CD14-positive monocyte (primary cell): ENCODE data around the gene DNAH1. TPM values are rescaled to one million over a fixed set of nuclear protein-coding genes. Genes with fewer than 3 reads are reported as not detected.

Source experiments
- DNase-seq, 3 donors: peaks; one replicate each; pipeline ENCODE4 v3.0.0-alpha.2; 2011 to 2022
- H2AFZ ChIP-seq: 2 replicates; pipeline ENCODE4 v1.6.0; 2012; ENCODE audit warnings: mild to moderate bottlenecking, low read depth, low read length, inconsistent platforms; ENCODE audit not compliant: insufficient read depth, poor library complexity, severe bottlenecking
- H3K27ac ChIP-seq, 2 donors: 1 replicate in 1 of 2; 2 replicates in 1 of 2; pipeline ENCODE4 v1.5.1; 2012 to 2013; ENCODE audit warnings: low read length in 2 of 2, control low read depth in 1 of 2, inconsistent platforms in 1 of 2, low read depth in 1 of 2, mild to moderate bottlenecking in 1 of 2
- H3K27me3 ChIP-seq, 2 donors: one replicate each; pipeline versions ENCODE4 v1.6.0 to v1.6.1; 2011 to 2013; ENCODE audit warnings: low read length in 2 of 2; ENCODE audit not compliant: control insufficient read depth in 2 of 2, insufficient read depth in 2 of 2
- H3K36me3 ChIP-seq, 2 donors: replicated peaks in 1 of 2; 1 replicate in 1 of 2; 2 replicates in 1 of 2; pipeline versions ENCODE4 v1.5.1 to v1.6.1; 2012 to 2013; ENCODE audit warnings: low read length in 2 of 2, control low read depth in 1 of 2, inconsistent platforms in 1 of 2, mild to moderate bottlenecking in 1 of 2; ENCODE audit not compliant: insufficient read depth in 2 of 2, control insufficient read depth in 1 of 2
- H3K4me1 ChIP-seq, 2 donors: 1 replicate in 1 of 2; 2 replicates in 1 of 2; pipeline versions ENCODE4 v1.5.1 to v1.6.1; 2012 to 2013; ENCODE audit warnings: low read length in 2 of 2, control low read depth in 1 of 2, inconsistent platforms in 1 of 2, mild to moderate bottlenecking in 1 of 2, moderate library complexity in 1 of 2; ENCODE audit not compliant: insufficient read depth in 2 of 2, control insufficient read depth in 1 of 2
- H3K4me2 ChIP-seq: replicated peaks from 2 replicates; pipeline ENCODE3; 2012; ENCODE audit warnings: low read length, moderate library complexity, mild to moderate bottlenecking; ENCODE audit not compliant: poor library complexity, severe bottlenecking; ENCODE audit errors: extremely low read depth
- H3K4me3 ChIP-seq, 3 experiments: fragments of 200-600 bp in 1 of 3; sonication (generic) in 1 of 3; replicated peaks in 1 of 3; 1 replicate in 2 of 3; 2 replicates in 1 of 3; pipeline ENCODE4 v1.5.1; 2011 to 2013; ENCODE audit warnings: low read length in 3 of 3, mild to moderate bottlenecking in 3 of 3, control low read depth in 2 of 3, low read depth in 2 of 3, inconsistent platforms in 1 of 3, moderate library complexity in 1 of 3
- H3K79me2 ChIP-seq: 2 replicates; pipeline ENCODE4 v1.6.0; 2012; ENCODE audit warnings: mild to moderate bottlenecking, control low read depth, inconsistent platforms, low read length, moderate library complexity; ENCODE audit not compliant: insufficient read depth
- H3K9ac ChIP-seq: 2 replicates; pipeline ENCODE4 v1.6.0; 2017; ENCODE audit warnings: low read length, mild to moderate bottlenecking; ENCODE audit not compliant: insufficient read depth, poor library complexity, severe bottlenecking
- H3K9me3 ChIP-seq, 2 donors: replicated peaks in 1 of 2; 1 replicate in 1 of 2; 2 replicates in 1 of 2; pipeline versions ENCODE4 v1.5.1 to v1.6.1; 2012 to 2013; ENCODE audit warnings: low read length in 2 of 2, control low read depth in 1 of 2; ENCODE audit not compliant: control insufficient read depth in 1 of 2, insufficient read depth in 1 of 2
- H4K20me1 ChIP-seq: 2 replicates; pipeline ENCODE4 v1.6.0; 2012; ENCODE audit warnings: mild to moderate bottlenecking, low read length, control low read depth, moderate library complexity; ENCODE audit not compliant: insufficient read depth
- H3K27ac Mint-ChIP-seq, 7 donors: one replicate each; pipeline ENCODE4 v1.8.0; 2020; ENCODE audit warnings: mild to moderate bottlenecking in 7 of 7, mixed read lengths in 7 of 7, moderate library complexity in 6 of 7, inconsistent platforms in 2 of 7
- H3K27me3 Mint-ChIP-seq, 3 donors: one replicate each; pipeline ENCODE4 v1.8.0; 2021 to 2022; ENCODE audit warnings: low read depth in 3 of 3, mild to moderate bottlenecking in 3 of 3, mixed read lengths in 3 of 3, moderate library complexity in 3 of 3, inconsistent platforms in 1 of 3
- H3K36me3 Mint-ChIP-seq, 2 donors: one replicate each; pipeline ENCODE4 v1.8.0; 2020; ENCODE audit warnings: mixed read lengths in 2 of 2, inconsistent platforms in 1 of 2, mild to moderate bottlenecking in 1 of 2
- H3K4me1 Mint-ChIP-seq: one replicate; pipeline ENCODE4 v1.8.0; 2020; ENCODE audit warnings: mild to moderate bottlenecking, mixed read lengths
- H3K4me3 Mint-ChIP-seq, 2 donors: one replicate each; pipeline ENCODE4 v1.8.0; 2020; ENCODE audit warnings: mild to moderate bottlenecking in 2 of 2, mixed read lengths in 2 of 2, moderate library complexity in 1 of 2
- H3K9me3 Mint-ChIP-seq, 7 donors: one replicate each; pipeline ENCODE4 v1.8.0; 2020 to 2022; ENCODE audit warnings: mixed read lengths in 7 of 7, mild to moderate bottlenecking in 6 of 7, moderate library complexity in 6 of 7, inconsistent platforms in 2 of 7
- CTCF ChIP-seq: fragments of 200-600 bp; IDR thresholded peaks from one replicate; pipeline ENCODE4 v1.8.0; 2022; ENCODE audit warnings: antibody characterized with exemption, mild to moderate bottlenecking
- WGBS: methylation state at CpG from one replicate; pipeline ENCODE4 v1.1.5; 2013; ENCODE audit warnings: missing lambda C conversion rate; ENCODE audit not compliant: insufficient coverage; 5-methylcytosine and 5-hydroxymethylcytosine counted together
- intact Hi-C, 2 donors: fragments of 100-400 bp; cut with micrococcal nuclease; formaldehyde crosslinking; loops; one replicate each; pipeline versions ENCODE4 v1.15.0 to v1.15.1; 2023
- polyA plus RNA-seq, 3 donors: library from polyadenylated mRNA; depleted of rRNA in 1 of 3; unstranded in 2 of 3; stranded (reverse) in 1 of 3; fragments of 300-500 nt in 2 of 3; fragments of >200 nt in 1 of 3; fragmentation: Illumina TruSeq in 2 of 3; gene quantifications; 1 replicate in 2 of 3; 2 replicates in 1 of 3; pipeline ENCODE4 v1.2.3, GENCODE V29; 2012 to 2021

Gene DNAH1
- polyA plus RNA-seq, 3 donors = 0.15 to 47.0 (median 0.25) TPM

GRCh38 chr3:52286777-52287110, 29.4 kb upstream of the DNAH1 start:
- H3K79me2 ChIP-seq = peaks cover 47% of the 10 kb centered on the region
- Mint-ChIP-seq H3K4me1 (peaks cover 19% of the 10 kb centered on the region), H3K27me3 (peaks cover 0 to 1% (median 0%) of the 10 kb centered on the region in 3 donors), H3K27ac (peak overlapping the region; percentile 99 to 100 (median 100)), H3K36me3 (peaks cover 14 to 19% of the 10 kb centered on the region in 2 donors), H3K9me3 (no peaks in the 10 kb centered on the region), H3K4me3 (peak overlapping the region; percentile 90 to 97)
- peak overlapping the region; percentile 97 to 99 for H3K27ac ChIP-seq
- DNase-seq = no peak
- no peaks in the 10 kb centered on the region for H3K27me3 ChIP-seq
- no peaks in the 10 kb centered on the region for H4K20me1 ChIP-seq
- peak overlapping the region; percentile 91 for H2AFZ ChIP-seq
- H3K9me3 ChIP-seq = no peaks in the 10 kb centered on the region
- peak overlapping the region; percentile 96 for H3K9ac ChIP-seq
- intact Hi-C loops = loop anchor here in 1 of 2 donors (10.0 kb wide), 1 partner anchor 118 kb away; no protein-coding TSS in a partner anchor
- WGBS = 73% methylated on average over 5 of the region's 8 CpGs
- peak overlapping the region in 2 of 3 experiments; percentile 79 to 98 for H3K4me3 ChIP-seq
- H3K4me2 ChIP-seq = peak overlapping the region; percentile 82
- H3K36me3 ChIP-seq = peaks cover 13 to 14% of the 10 kb centered on the region in 2 donors
- no peak for TF ChIP-seq CTCF
- H3K4me1 ChIP-seq = peaks cover 12 to 21% of the 10 kb centered on the region in 2 donors

GRCh38 chr3:52288674-52289073, 27.4 kb upstream of the DNAH1 start:
- H2AFZ ChIP-seq = peak overlapping the region; percentile 91
- no peak for DNase-seq
- H3K4me3 ChIP-seq = peak overlapping the region in 1 of 3 experiments; percentile 98
- no peaks in the 10 kb centered on the region for H3K9me3 Mint-ChIP-seq
- peak overlapping the region; percentile 90 to 97 for H3K4me3 Mint-ChIP-seq
- H3K9me3 ChIP-seq = no peaks in the 10 kb centered on the region
- intact Hi-C loops = loop anchor here in 1 of 2 donors (10.0 kb wide), 1 partner anchor 116 kb away; no protein-coding TSS in a partner anchor
- WGBS = 92% methylated on average over 3 of the region's 6 CpGs
- H3K4me2 ChIP-seq = peak overlapping the region; percentile 82
- no peak overlapping the region for H3K27ac ChIP-seq
- peaks cover 31 to 38% of the 10 kb centered on the region in 2 donors for H3K36me3 Mint-ChIP-seq
- peaks cover 12 to 21% of the 10 kb centered on the region in 2 donors for H3K4me1 ChIP-seq
- peaks cover 50% of the 10 kb centered on the region for H3K79me2 ChIP-seq
- no peak overlapping the region for H3K9ac ChIP-seq
- no peak for TF ChIP-seq CTCF
- H3K27me3 ChIP-seq = no peaks in the 10 kb centered on the region
- peaks cover 4% of the 10 kb centered on the region for H4K20me1 ChIP-seq
- H3K27me3 Mint-ChIP-seq = peaks cover 0 to 1% (median 0%) of the 10 kb centered on the region in 3 donors
- H3K36me3 ChIP-seq = peaks cover 32 to 34% of the 10 kb centered on the region in 2 donors
- H3K27ac Mint-ChIP-seq = peak overlapping the region; percentile 99 to 100 (median 100)
- peaks cover 17% of the 10 kb centered on the region for H3K4me1 Mint-ChIP-seq
